Measurements from ENCODE around the gene RHBDD1.

DNA sequence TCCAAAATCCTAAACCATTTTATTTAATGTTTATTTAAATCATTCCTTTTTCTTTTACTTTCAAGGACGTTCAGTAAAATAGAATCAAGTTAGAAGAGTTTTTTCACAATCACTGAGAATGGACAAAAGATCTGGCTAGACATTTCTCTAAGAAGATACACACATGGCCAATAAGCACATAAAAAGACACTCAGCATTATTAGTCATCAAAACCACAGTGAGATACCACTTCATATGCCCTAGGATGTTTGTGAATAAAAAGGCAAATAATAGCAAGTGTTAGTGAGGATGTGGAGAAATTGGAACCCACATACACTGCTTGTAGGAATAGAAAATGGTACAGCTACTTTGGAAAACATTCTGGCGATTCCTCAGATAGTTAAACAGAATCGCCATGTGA, 76.1 kb downstream of the RHBDD1 start:
- TF ChIP-seq POLR2A (IDR thresholded peaks at IDR 0.05), result no peak
- no peak for TF ChIP-seq CTCF (IDR thresholded peaks at IDR 0.05)
